Endothelial cell of umbilical vein (primary cell): ENCODE results near the gene CTSE. TPM values are rescaled to one million over a fixed set of nuclear protein-coding genes. Genes with fewer than 3 reads are reported as not detected.
A peak's percentile ranks its signal among the peaks of the same experiment; 100 is the strongest.

Source experiments
- BruUV-seq: library from RNA; stranded (reverse); fragments of 400-500 nt; replicated peaks from 2 replicates; lab custom pipeline; 2021; lab: Mats Ljungman, UMichigan
- CTCF ChIA-PET: fragments of 300-600, 350-600 bp; sonication (Branson Sonifier 250); formaldehyde crosslinking; loops from one replicate; lab custom pipeline; 2021; ENCODE audit warnings: antibody characterized with exemption, inconsistent platforms; lab: Charles Lee
- POLR2A ChIA-PET: fragments of 300-600, 350-600 bp; sonication (Branson Sonifier 250); formaldehyde crosslinking; loops from one replicate; lab custom pipeline; 2021; ENCODE audit warnings: antibody characterized with exemption, inconsistent platforms; lab: Charles Lee
- DNase-seq: peaks from one replicate; pipeline ENCODE4 v3.0.0-alpha.2; 2011; ENCODE audit warnings: low read depth, low spot score
- FAIRE-seq: peaks from 2 replicates; lab custom pipeline; 2011; peaks lifted over from hg19 to GRCh38; lab: Jason Lieb, UNC
- H2AFZ ChIP-seq: 2 replicates; pipeline ENCODE4 v1.6.0; 2012; ENCODE audit warnings: low read depth, low read length, control low read depth, inconsistent platforms
- H3K27ac ChIP-seq: 2 replicates; pipeline ENCODE4 v1.5.1; 2011; ENCODE audit warnings: low read depth, mild to moderate bottlenecking, control low read depth, low read length, moderate library complexity; ENCODE audit not compliant: insufficient read depth
- H3K27me3 ChIP-seq, 2 experiments: 2 replicates each; pipeline versions ENCODE4 v1.6.0 to v1.6.1; 2011; ENCODE audit warnings: low read length in 2 of 2, mixed read lengths in 1 of 2; ENCODE audit not compliant: control insufficient read depth in 2 of 2, insufficient read depth in 2 of 2
- H3K36me3 ChIP-seq, 2 experiments: 2 replicates in 1 of 2; 3 replicates in 1 of 2; pipeline ENCODE4 v1.5.1; 2011; ENCODE audit warnings: low read length in 2 of 2, mild to moderate bottlenecking in 1 of 2, moderate library complexity in 1 of 2; ENCODE audit not compliant: control insufficient read depth in 2 of 2, insufficient read depth in 2 of 2; ENCODE audit errors: extremely low read depth in 1 of 2
- H3K4me1 ChIP-seq: 3 replicates; pipeline ENCODE4 v1.5.1; 2011; ENCODE audit warnings: mild to moderate bottlenecking, low read length; ENCODE audit not compliant: control insufficient read depth, insufficient read depth; ENCODE audit errors: extremely low read depth
- H3K4me2 ChIP-seq: 2 replicates; pipeline ENCODE4 v1.6.1; 2011; ENCODE audit warnings: low read length, control low read depth, mixed read lengths; ENCODE audit not compliant: insufficient read depth
- H3K4me3 ChIP-seq, 3 experiments: fragments of 200-600 bp in 1 of 3; sonication (generic), shearing (Covaris generic) in 1 of 3; replicated peaks in 1 of 3; 2 replicates each; pipeline ENCODE4 v1.5.1; 2011 to 2016; ENCODE audit warnings: control low read depth in 3 of 3, low read length in 3 of 3, mild to moderate bottlenecking in 2 of 3, inconsistent platforms in 1 of 3, low read depth in 1 of 3, moderate library complexity in 1 of 3; ENCODE audit not compliant: insufficient read depth in 1 of 3
- H3K79me2 ChIP-seq: 2 replicates; pipeline ENCODE4 v1.6.0; 2012; ENCODE audit warnings: low read length, inconsistent platforms; ENCODE audit not compliant: control insufficient read depth, insufficient read depth
- H3K9ac ChIP-seq: replicated peaks from 2 replicates; pipeline ENCODE3; 2011; ENCODE audit warnings: low read length, control low read depth; ENCODE audit not compliant: insufficient read depth; ENCODE audit errors: extremely low read depth
- H3K9me1 ChIP-seq: replicated peaks from 3 replicates; pipeline ENCODE4 v1.6.0; 2011; ENCODE audit warnings: mild to moderate bottlenecking, low read length; ENCODE audit not compliant: control insufficient read depth, insufficient read depth; ENCODE audit errors: extremely low read depth
- H3K9me3 ChIP-seq: replicated peaks from 2 replicates; pipeline ENCODE4 v1.5.1; 2012; ENCODE audit warnings: low read length, inconsistent platforms; ENCODE audit not compliant: control insufficient read depth, insufficient read depth
- H4K20me1 ChIP-seq: replicated peaks from 2 replicates; pipeline ENCODE3; 2011; ENCODE audit warnings: mild to moderate bottlenecking, low read length; ENCODE audit not compliant: control insufficient read depth, insufficient read depth; ENCODE audit errors: extremely low read depth
- EZH2 ChIP-seq: IDR thresholded peaks from 2 replicates; pipeline ENCODE4 v1.6.1; 2012; ENCODE audit warnings: borderline replicate concordance, low read depth, mild to moderate bottlenecking, moderate library complexity, low read length, inconsistent platforms; ENCODE audit not compliant: severe bottlenecking
- FOS ChIP-seq: IDR thresholded peaks from 2 replicates; pipeline ENCODE4 v1.6.1; 2011; ENCODE audit warnings: mild to moderate bottlenecking, low read length, moderate library complexity, borderline replicate concordance; ENCODE audit not compliant: insufficient read depth
- GATA2 ChIP-seq: IDR thresholded peaks from 2 replicates; pipeline ENCODE4 v1.7.0; 2011; ENCODE audit warnings: low read depth, mild to moderate bottlenecking, moderate library complexity, mixed read lengths, low read length; ENCODE audit not compliant: insufficient read length, insufficient read depth
- JUN ChIP-seq: IDR thresholded peaks from 2 replicates; pipeline ENCODE4 v1.6.1; 2011; ENCODE audit warnings: borderline replicate concordance, low read depth; ENCODE audit not compliant: insufficient read length, insufficient read depth
- MYC ChIP-seq: IDR thresholded peaks from one replicate; pipeline ENCODE4 v1.6.1; 2011; ENCODE audit warnings: mild to moderate bottlenecking, low read depth, low read length
- POLR2A ChIP-seq: IDR thresholded peaks from 2 replicates; pipeline ENCODE4 v1.6.1; 2012; ENCODE audit warnings: low read depth, mild to moderate bottlenecking, control low read depth, low read length
- POLR2AphosphoS5 ChIP-seq: IDR thresholded peaks from 2 replicates; pipeline ENCODE4 v1.6.1; 2012; ENCODE audit warnings: low read depth, mild to moderate bottlenecking, control low read depth, low read length, moderate library complexity; ENCODE audit not compliant: insufficient read depth
- dilution Hi-C: fragments of 300-500 bp; cut with MboI; formaldehyde crosslinking; loops from one replicate; pipeline ENCODE4 v1.15.0; 2019; ENCODE audit warnings: low sequenced_read_pairs; ENCODE audit not compliant: extremely low pct_ligation_motif_present
- intact Hi-C: fragments of 100-400 bp; cut with micrococcal nuclease; formaldehyde crosslinking; loops from one replicate; pipeline ENCODE4 v1.10.0; 2022
- polyA plus RNA-seq, 4 experiments: library from polyadenylated mRNA; depleted of rRNA in 3 of 4; stranded (reverse) in 3 of 4; unstranded in 1 of 4; fragments of >200 nt; gene quantifications; 2 replicates each; pipeline versions ENCODE4 v1.2.1 to v1.2.3, GENCODE V29; 2011 to 2012; ENCODE audit warnings: missing spikeins in 1 of 4
- total RNA-seq: library from RNA; stranded (reverse); gene quantifications from 2 replicates; pipeline ENCODE4 v1.2.3, GENCODE V29; 2021
- TF ChIP-seq, protein P1 (sequence below): IDR thresholded peaks from 2 replicates; pipeline ENCODE4 v1.6.1; 2011; ENCODE audit not compliant: insufficient read depth, insufficient read length
- TF ChIP-seq, protein P2 (sequence below), 2 donors: IDR thresholded peaks; 1 replicate in 1 of 2; 2 replicates in 1 of 2; pipeline ENCODE4 v1.5.1; 2011; ENCODE audit warnings: low read length in 2 of 2, mild to moderate bottlenecking in 2 of 2, moderate library complexity in 2 of 2, control low read depth in 1 of 2, inconsistent platforms in 1 of 2, low read depth in 1 of 2; ENCODE audit not compliant: insufficient read depth in 1 of 2; ENCODE audit errors: extremely low read depth in 1 of 2

Gene CTSE
- total and polyA plus RNA-seq, 2 donors (not counting 3 experiments of a cell fraction or from before 2014, with no cell fraction given): 0.17 TPM; not detected in 1

DNA sequence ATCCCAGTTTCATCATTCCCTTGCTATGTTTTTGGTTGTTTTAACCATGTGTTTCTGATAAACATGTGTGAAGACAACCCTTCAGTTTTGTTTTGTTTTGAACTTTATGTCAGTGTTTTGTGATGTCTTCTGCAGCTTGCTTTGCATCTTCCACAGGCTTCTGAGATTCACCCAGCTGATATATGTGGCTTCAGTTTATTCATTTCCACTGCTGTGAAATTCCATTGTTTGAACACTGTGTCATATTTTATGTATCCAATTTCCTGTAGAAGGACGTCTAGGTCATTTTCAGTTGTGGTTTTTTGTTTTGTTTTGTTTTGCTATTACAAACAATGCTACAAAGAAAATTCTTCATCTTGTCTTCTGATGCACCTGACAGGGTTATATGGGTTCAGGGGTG is 53.2 kb downstream of the CTSE start:
- Histone ChIP-seq H2AFZ (no peak overlapping the region), H3K36me3 (no peaks in the 10 kb centered on the region), H3K27ac (no peak overlapping the region), H3K9me1 (no peaks in the 10 kb centered on the region), H3K4me2 (no peak overlapping the region), H3K4me1 (peaks cover 8% of the 10 kb centered on the region), H3K79me2 (no peaks in the 10 kb centered on the region), H3K9me3 (no peaks in the 10 kb centered on the region), H3K27me3 (no peaks in the 10 kb centered on the region), H4K20me1 (no peaks in the 10 kb centered on the region), H3K9ac (no peak overlapping the region), H3K4me3 (no peak overlapping the region)
- dilution Hi-C loops: no loop called here
- BruUV-seq: no TSS peak
- CTCF ChIA-PET: interaction anchor here (0.8 to 5.9 kb wide), 7 partner anchors 10 to 136 kb away, joined by 3 to 61 read pairs (median 4); no protein-coding TSS in a partner anchor
- POLR2A ChIA-PET: no interaction called here
- DNase-seq: peak; percentile 37
- TF ChIP-seq, protein P1, sequence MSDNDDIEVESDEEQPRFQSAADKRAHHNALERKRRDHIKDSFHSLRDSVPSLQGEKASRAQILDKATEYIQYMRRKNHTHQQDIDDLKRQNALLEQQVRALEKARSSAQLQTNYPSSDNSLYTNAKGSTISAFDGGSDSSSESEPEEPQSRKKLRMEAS: no peak
- TF ChIP-seq FOS: no peak
- no peak for TF ChIP-seq EZH2
- no peak for TF ChIP-seq POLR2AphosphoS5
- TF ChIP-seq POLR2A: no peak
- TF ChIP-seq JUN: no peak
- TF ChIP-seq GATA2: no peak
- TF ChIP-seq, protein P2, sequence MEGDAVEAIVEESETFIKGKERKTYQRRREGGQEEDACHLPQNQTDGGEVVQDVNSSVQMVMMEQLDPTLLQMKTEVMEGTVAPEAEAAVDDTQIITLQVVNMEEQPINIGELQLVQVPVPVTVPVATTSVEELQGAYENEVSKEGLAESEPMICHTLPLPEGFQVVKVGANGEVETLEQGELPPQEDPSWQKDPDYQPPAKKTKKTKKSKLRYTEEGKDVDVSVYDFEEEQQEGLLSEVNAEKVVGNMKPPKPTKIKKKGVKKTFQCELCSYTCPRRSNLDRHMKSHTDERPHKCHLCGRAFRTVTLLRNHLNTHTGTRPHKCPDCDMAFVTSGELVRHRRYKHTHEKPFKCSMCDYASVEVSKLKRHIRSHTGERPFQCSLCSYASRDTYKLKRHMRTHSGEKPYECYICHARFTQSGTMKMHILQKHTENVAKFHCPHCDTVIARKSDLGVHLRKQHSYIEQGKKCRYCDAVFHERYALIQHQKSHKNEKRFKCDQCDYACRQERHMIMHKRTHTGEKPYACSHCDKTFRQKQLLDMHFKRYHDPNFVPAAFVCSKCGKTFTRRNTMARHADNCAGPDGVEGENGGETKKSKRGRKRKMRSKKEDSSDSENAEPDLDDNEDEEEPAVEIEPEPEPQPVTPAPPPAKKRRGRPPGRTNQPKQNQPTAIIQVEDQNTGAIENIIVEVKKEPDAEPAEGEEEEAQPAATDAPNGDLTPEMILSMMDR (IDR thresholded peaks at IDR 0.05; ENCODE audit: extremely low read depth in 1 of 2, insufficient read depth in 1 of 2, low read depth in 1 of 2, low read length in 2 of 2): no peak
- TF ChIP-seq MYC: no peak
- intact Hi-C loops: no loop called here
- no peak for FAIRE-seq
